Neural progenitor cell (in vitro differentiated cells): ENCODE results near the gene SLC25A31.

Experiments used
- CTCF ChIP-seq: fragments of 200-600 bp; sonication (generic); IDR thresholded peaks from 2 replicates; pipeline ENCODE4 v1.5.1; 2017; ENCODE audit warnings: antibody characterized with exemption, mild to moderate bottlenecking
- EZH2 ChIP-seq: fragments of 200-600 bp; sonication (generic); IDR thresholded peaks from 2 replicates; pipeline ENCODE4 v1.6.1; 2017; ENCODE audit warnings: antibody characterized with exemption, mild to moderate bottlenecking, moderate library complexity
- EZH2phosphoT487 ChIP-seq: fragments of 200-600 bp; sonication (generic); IDR thresholded peaks from 2 replicates; pipeline ENCODE4 v1.6.1; 2017; ENCODE audit warnings: antibody characterized with exemption

GRCh38 chr4:127708985-127709384, 21.2 kb upstream of the SLC25A31 start:
- no peak for TF ChIP-seq EZH2
- no peak for TF ChIP-seq CTCF
- no peak for TF ChIP-seq EZH2phosphoT487
